HEK293 (cell line): ENCODE results near the gene ICAM3.
A peak's percentile ranks its signal among the peaks of the same experiment; 100 is the strongest.

Experiments
- INSM2 ChIP-seq: fragments of 450-650 bp; formaldehyde crosslinking; IDR thresholded peaks from 2 replicates; pipeline ENCODE4 v1.5.1; 2016; ENCODE audit warnings: missing biosample characterization, missing genetic modification characterization
- KLF1 ChIP-seq: fragments of 450-650 bp; formaldehyde crosslinking; IDR thresholded peaks from 2 replicates; pipeline ENCODE4 v1.5.1; 2016; ENCODE audit warnings: missing biosample characterization, missing genetic modification characterization
- KLF8 ChIP-seq: fragments of 450-650 bp; formaldehyde crosslinking; IDR thresholded peaks from 2 replicates; pipeline ENCODE4 v1.5.1; 2016; ENCODE audit warnings: missing biosample characterization, missing genetic modification characterization
- MEIS1 ChIP-seq: sonication (generic); formaldehyde crosslinking; IDR thresholded peaks from 2 replicates; pipeline ENCODE4 v1.8.1; 2022; ENCODE audit warnings: missing genetic modification reagents, mild to moderate bottlenecking, borderline replicate concordance
- PRDM4 ChIP-seq: fragments of 450-650 bp; formaldehyde crosslinking; IDR thresholded peaks from 2 replicates; pipeline ENCODE4 v1.5.1; 2017; ENCODE audit warnings: missing biosample characterization, missing genetic modification characterization
- SP2 ChIP-seq: fragments of 450-650 bp; formaldehyde crosslinking; IDR thresholded peaks from 2 replicates; pipeline ENCODE4 v1.5.1; 2016; ENCODE audit warnings: missing biosample characterization, missing genetic modification characterization
- SP3 ChIP-seq: fragments of 450-650 bp; formaldehyde crosslinking; IDR thresholded peaks from 2 replicates; pipeline ENCODE4 v1.5.1; 2016; ENCODE audit warnings: missing biosample characterization, missing genetic modification characterization
- YY1 ChIP-seq: fragments of 450-650 bp; formaldehyde crosslinking; IDR thresholded peaks from 2 replicates; pipeline ENCODE4 v1.5.1; 2018; ENCODE audit warnings: missing biosample characterization, missing genetic modification characterization
- YY2 ChIP-seq: fragments of 450-650 bp; formaldehyde crosslinking; IDR thresholded peaks from 2 replicates; pipeline ENCODE4 v1.5.1; 2016; ENCODE audit warnings: missing biosample characterization, missing genetic modification characterization
- ZBTB10 ChIP-seq: fragments of 450-650 bp; formaldehyde crosslinking; IDR thresholded peaks from 2 replicates; pipeline ENCODE4 v1.5.1; 2016; ENCODE audit warnings: missing biosample characterization, missing genetic modification characterization
- ZBTB7A ChIP-seq: fragments of 450-650 bp; formaldehyde crosslinking; IDR thresholded peaks from 2 replicates; pipeline ENCODE4 v1.5.1; 2016; ENCODE audit warnings: low read depth, missing biosample characterization, missing genetic modification characterization
- ZBTB8A ChIP-seq: fragments of 450-650 bp; formaldehyde crosslinking; IDR thresholded peaks from 2 replicates; pipeline ENCODE4 v1.5.1; 2016; ENCODE audit warnings: missing biosample characterization, missing genetic modification characterization
- ZEB2 ChIP-seq: fragments of 450-650 bp; formaldehyde crosslinking; IDR thresholded peaks from 2 replicates; pipeline ENCODE4 v1.5.1; 2016; ENCODE audit warnings: missing biosample characterization, missing genetic modification characterization
- ZNF148 ChIP-seq: fragments of 450-650 bp; formaldehyde crosslinking; IDR thresholded peaks from 2 replicates; pipeline ENCODE4 v1.5.0; 2017; ENCODE audit warnings: missing biosample characterization, missing genetic modification characterization, borderline replicate concordance
- ZNF184 ChIP-seq: fragments of 450-650 bp; IDR thresholded peaks from 2 replicates; pipeline ENCODE4 v1.5.1; 2018; ENCODE audit warnings: missing biosample characterization, mild to moderate bottlenecking, missing genetic modification characterization
- ZNF24 ChIP-seq: fragments of 450-650 bp; formaldehyde crosslinking; IDR thresholded peaks from 2 replicates; pipeline ENCODE4 v1.5.1; 2016; ENCODE audit warnings: missing biosample characterization, missing genetic modification characterization
- ZNF335 ChIP-seq: fragments of 450-650 bp; formaldehyde crosslinking; conservative IDR thresholded peaks from 2 replicates; pipeline ENCODE4 v1.5.1; 2016; ENCODE audit warnings: missing biosample characterization, missing genetic modification characterization
- ZNF354C ChIP-seq: fragments of 450-650 bp; formaldehyde crosslinking; IDR thresholded peaks from 2 replicates; pipeline ENCODE4 v1.5.1; 2016; ENCODE audit warnings: missing biosample characterization, missing genetic modification characterization, low read depth, borderline replicate concordance
- ZNF426 ChIP-seq: fragments of 450-650 bp; formaldehyde crosslinking; IDR thresholded peaks from 2 replicates; pipeline ENCODE4 v1.5.1; 2017; ENCODE audit warnings: missing biosample characterization, missing genetic modification characterization, mild to moderate bottlenecking, inconsistent platforms, moderate library complexity
- ZNF501 ChIP-seq: fragments of 450-650 bp; formaldehyde crosslinking; IDR thresholded peaks from 2 replicates; pipeline ENCODE4 v1.5.1; 2016; ENCODE audit warnings: missing biosample characterization, missing genetic modification characterization
- ZNF513 ChIP-seq: fragments of 450-650 bp; IDR thresholded peaks from 2 replicates; pipeline ENCODE4 v1.5.1; 2018; ENCODE audit warnings: missing biosample characterization, missing genetic modification characterization
- ZNF629 ChIP-seq: fragments of 450-650 bp; formaldehyde crosslinking; IDR thresholded peaks from 2 replicates; pipeline ENCODE4 v1.5.1; 2017; ENCODE audit warnings: missing biosample characterization, missing genetic modification characterization
- ZNF660 ChIP-seq: fragments of 450-650 bp; IDR thresholded peaks from 2 replicates; pipeline ENCODE4 v1.5.1; 2018; ENCODE audit warnings: missing biosample characterization, mild to moderate bottlenecking, missing genetic modification characterization
- ZNF76 ChIP-seq: fragments of 450-650 bp; formaldehyde crosslinking; IDR thresholded peaks from 2 replicates; pipeline ENCODE4; 2016; ENCODE audit warnings: low read depth, missing biosample characterization, missing genetic modification characterization, borderline replicate concordance
- ZNF791 ChIP-seq: fragments of 450-650 bp; formaldehyde crosslinking; IDR thresholded peaks from 2 replicates; pipeline ENCODE4 v1.5.1; 2016; ENCODE audit warnings: missing biosample characterization, missing genetic modification characterization
- ZNF843 ChIP-seq: fragments of 450-650 bp; formaldehyde crosslinking; IDR thresholded peaks from 2 replicates; pipeline ENCODE4 v1.5.1; 2016; ENCODE audit warnings: missing biosample characterization, missing genetic modification characterization
- ZSCAN18 ChIP-seq: fragments of 450-650 bp; formaldehyde crosslinking; IDR thresholded peaks from 2 replicates; pipeline ENCODE4 v1.5.1; 2016; ENCODE audit warnings: missing biosample characterization, missing genetic modification characterization

ICAM3 gene

GRCh38 chr19:10289167-10289835 lies 50.1 kb downstream of the ICAM3 start (continued):
- TF ChIP-seq PRDM4 (tag by site-specific recombination) (peak; percentile 15; the same call in 1 of the 2 replicates), ZNF660 (0 out of 2 replicates have a peak, but pooled peaks have one; percentile 13), ZNF501 (tag by site-specific recombination) (no peak), SP2 (tag by site-specific recombination) (peak; percentile 75), INSM2 (tag by site-specific recombination) (0 out of 2 replicates have a peak, but pooled peaks have one; percentile 31), ZNF76 (tag by site-specific recombination) (peak; percentile 88), YY2 (tag by site-specific recombination) (peak; percentile 44; the same call in 1 of the 2 replicates), ZNF354C (tag by site-specific recombination) (no peak), ZNF629 (tag by site-specific recombination) (peak; percentile 60; the same call in 1 of the 2 replicates), KLF1 (tag by site-specific recombination) (peak; percentile 60; the same call in 1 of the 2 replicates), YY1 (tag by site-specific recombination) (0 out of 2 replicates have a peak, but pooled peaks have one; percentile 10), ZNF24 (tag by site-specific recombination) (no peak; the same call in 1 of the 2 replicates), ZNF791 (tag by site-specific recombination) (no peak), ZSCAN18 (tag by site-specific recombination) (no peak), ZNF148 (tag by site-specific recombination) (no peak), ZBTB7A (peak; percentile 33; the same call in 1 of the 2 replicates), ZNF184 (tag by site-specific recombination) (0 out of 2 replicates have a peak, but pooled peaks have one; percentile 7), KLF8 (tag by site-specific recombination) (peak; percentile 46; the same call in 1 of the 2 replicates), ZBTB8A (tag by site-specific recombination) (peak; percentile 34; the same call in 1 of the 2 replicates), ZNF426 (tag by site-specific recombination) (no peak), ZNF843 (tag by site-specific recombination) (no peak; the same call in 1 of the 2 replicates), MEIS1 (no peak), ZBTB10 (peak; percentile 80), ZNF335 (tag by site-specific recombination) (peak; percentile 57), SP3 (tag by site-specific recombination) (peak; percentile 82), ZNF513 (tag by site-specific recombination) (no peak), ZEB2 (tag by site-specific recombination) (peak; percentile 60)
